Measurements from ENCODE around the gene ZC3H14.

- no peak for TF ChIP-seq CTCF (IDR thresholded peaks at IDR 0.05)
- TF ChIP-seq EZH2 (IDR thresholded peaks at IDR 0.05), result no peak
- no peak for TF ChIP-seq EZH2phosphoT487 (IDR thresholded peaks at IDR 0.05)
Measured at GRCh38 chr14:88563845-88564244, 1.0 kb downstream of the ZC3H14 start.

Data from neural progenitor cell (in vitro differentiated cells).